ENCODE data around the gene ARHGAP26. TPM values are rescaled to one million over a fixed set of nuclear protein-coding genes. Genes with fewer than 3 reads are reported as not detected.

The ARHGAP26 gene
- total and polyA plus RNA-seq, 7 donors, result 5.4 to 25.5 (median 19.1) TPM

- Histone ChIP-seq H3K4me3 (no peak overlapping the region), H3K4me1 (peaks cover 0 to 24% (median 0%) of the 10 kb centered on the region in 4 donors), H3K9me3 (no peaks in the 10 kb centered on the region), H3K36me3 (no peaks in the 10 kb centered on the region), H3K27ac (no peak overlapping the region), H3K27me3 (no peaks in the 10 kb centered on the region)
- intact Hi-C loops (cut with DNase I), result no loop called here
- TF ChIP-seq EP300 (IDR thresholded peaks at IDR 0.05), result no peak
- WGBS, 2 donors, result 75 to 82% methylated on average over 4 of the region's 4 CpGs
- DNase-seq, result no peak
Observed at GRCh38 chr5:142853682-142854081, 83.5 kb downstream of the ARHGAP26 start.

GRCh38 chr5:142856269-142856782 lies 86.1 kb downstream of the ARHGAP26 start:
- Histone ChIP-seq H3K27ac (no peak overlapping the region), H3K36me3 (no peaks in the 10 kb centered on the region), H3K4me1 (peaks cover 0 to 25% (median 8%) of the 10 kb centered on the region in 4 donors), H3K27me3 (no peaks in the 10 kb centered on the region), H3K9me3 (no peaks in the 10 kb centered on the region), H3K4me3 (no peak overlapping the region)
- no peak for DNase-seq
- 90 to 92% methylated on average over 6 of the region's 6 CpGs for WGBS, 2 donors
- TF ChIP-seq POLR2A (IDR thresholded peaks at IDR 0.05) (no peak), POLR2AphosphoS5 (IDR thresholded peaks at IDR 0.05) (no peak), EP300 (IDR thresholded peaks at IDR 0.05) (no peak), CTCF (IDR thresholded peaks at IDR 0.05) (no peak)
- intact Hi-C loops (cut with DNase I), result no loop called here

DNA sequence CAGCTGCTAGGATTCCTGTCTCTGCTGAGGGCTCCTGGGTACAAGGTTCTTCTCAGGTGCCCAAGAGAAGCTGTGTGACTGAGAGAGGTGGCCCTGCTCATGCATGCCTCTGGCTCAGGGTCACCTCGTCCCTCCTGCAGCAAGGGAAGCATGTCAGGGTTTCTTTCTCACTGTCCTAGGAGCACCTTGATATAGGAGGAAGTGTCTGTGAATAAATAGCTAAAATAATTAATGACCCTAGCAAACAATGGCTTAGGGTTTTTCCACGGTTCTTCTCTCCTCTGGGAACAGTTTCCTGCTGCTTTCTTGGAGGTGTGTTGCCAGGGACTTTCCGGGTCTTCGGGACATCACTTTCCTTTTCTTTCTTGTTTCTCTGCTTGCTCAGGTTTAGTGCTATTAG lies 87.2 kb downstream of the ARHGAP26 start:
- 18 to 60% methylated on average over 4 of the region's 4 CpGs for WGBS, 2 donors
- peaks cover 0 to 31% (median 16%) of the 10 kb centered on the region in 4 donors for H3K4me1 ChIP-seq
- DNase-seq, result no peak
- intact Hi-C loops (cut with DNase I), result no loop called here
- TF ChIP-seq POLR2A (IDR thresholded peaks at IDR 0.05) (no peak), CTCF (IDR thresholded peaks at IDR 0.05) (no peak), EP300 (IDR thresholded peaks at IDR 0.05) (no peak), POLR2AphosphoS5 (IDR thresholded peaks at IDR 0.05) (no peak)
- H3K36me3 ChIP-seq, result no peaks in the 10 kb centered on the region
- no peaks in the 10 kb centered on the region for H3K9me3 ChIP-seq
- no peaks in the 10 kb centered on the region for H3K27me3 ChIP-seq
- H3K27ac ChIP-seq, result no peak overlapping the region
- no peak overlapping the region for H3K4me3 ChIP-seq

GRCh38 chr5:142859037-142859436 lies 88.9 kb downstream of the ARHGAP26 start:
- Histone ChIP-seq H3K27ac (no peak overlapping the region), H3K9me3 (no peaks in the 10 kb centered on the region), H3K27me3 (no peaks in the 10 kb centered on the region), H3K36me3 (no peaks in the 10 kb centered on the region), H3K4me1 (peaks cover 0 to 39% (median 29%) of the 10 kb centered on the region in 4 donors), H3K4me3 (no peak overlapping the region)
- TF ChIP-seq EP300 (IDR thresholded peaks at IDR 0.05), result no peak
- no peak for TF ChIP-seq CTCF (IDR thresholded peaks at IDR 0.05)
- no peak for TF ChIP-seq POLR2AphosphoS5 (IDR thresholded peaks at IDR 0.05)
- TF ChIP-seq POLR2A (IDR thresholded peaks at IDR 0.05), result no peak
- no peak for DNase-seq
- intact Hi-C loops (cut with DNase I), result loop anchor here (2.0 kb wide), 1 partner anchor 18 kb away; no protein-coding TSS in a partner anchor
- 75 to 89% methylated on average over 2 of the region's 2 CpGs for WGBS, 2 donors

GRCh38 chr5:142860270-142860669 lies 90.1 kb downstream of the ARHGAP26 start:
- peaks cover 0 to 41% (median 29%) of the 10 kb centered on the region in 4 donors for H3K4me1 ChIP-seq
- no peaks in the 10 kb centered on the region for H3K36me3 ChIP-seq
- H3K4me3 ChIP-seq, result no peak overlapping the region
- WGBS, 2 donors, result 74 to 77% methylated on average over 2 of the region's 2 CpGs
- H3K9me3 ChIP-seq, result no peaks in the 10 kb centered on the region
- peak overlapping the region in 1 of 4 donors; percentile 36 for H3K27ac ChIP-seq
- intact Hi-C loops (cut with DNase I), result no loop called here
- no peak for TF ChIP-seq EP300 (IDR thresholded peaks at IDR 0.05)
- no peak for TF ChIP-seq POLR2A (IDR thresholded peaks at IDR 0.05)
- no peak for TF ChIP-seq POLR2AphosphoS5 (IDR thresholded peaks at IDR 0.05)
- no peak for TF ChIP-seq CTCF (IDR thresholded peaks at IDR 0.05)
- H3K27me3 ChIP-seq, result no peaks in the 10 kb centered on the region
- DNase-seq, result no peak

Data from sigmoid colon (tissue), 7 donors.